ENCODE measurements around the gene DNM3. TPM values are rescaled to one million over a fixed set of nuclear protein-coding genes. Genes with fewer than 3 reads are reported as not detected.

Gene DNM3
- total and polyA plus RNA-seq, 2 of the 8 experiments (the other 6 are each of a cell fraction or from before 2014, with no cell fraction given) = 2.0 to 8.5 TPM

- H2BK120ac ChIP-seq (replicated peaks; ENCODE audit: low read depth, low read length) = no peak overlapping the region
- WGBS, 2 experiments (ENCODE audit: extremely low coverage in 1 of 2, insufficient coverage in 1 of 2, insufficient read length in 1 of 2, insufficient replicate concordance in 2 of 2, low coverage in 1 of 2, low lambda C conversion rate in 2 of 2, missing lambda C conversion rate in 1 of 2) = 93% methylated on average over 5 of the region's 5 CpGs; no CpG with 5 or more reads in 1 of the 2 experiments
- POLR2A ChIA-PET (ENCODE audit: partially characterized antibody) = no interaction called here
- FAIRE-seq (no peak), DNase-seq (ENCODE audit: low read depth in 1 of 2, low spot score in 2 of 2) (no peak)
- H3K18ac ChIP-seq (ENCODE audit: extremely low read depth, low read length) = no peak overlapping the region
- TF ChIP-seq TCF12 (IDR thresholded peaks at IDR 0.05; ENCODE audit: low read depth, low read length) (no peak), SP1 (IDR thresholded peaks at IDR 0.05; ENCODE audit: low read depth, low read length) (no peak), KDM5A (IDR thresholded peaks at IDR 0.05; ENCODE audit: low read length) (no peak), CHD1 (IDR thresholded peaks at IDR 0.05; ENCODE audit: low read depth, low read length) (no peak), ASH2L (IDR thresholded peaks at IDR 0.05; ENCODE audit: low read length) (no peak), MAFK (IDR thresholded peaks at IDR 0.05; ENCODE audit: low read depth, low read length) (no peak), CREB1 (IDR thresholded peaks at IDR 0.05) (no peak), FOSL1 (IDR thresholded peaks at IDR 0.05; ENCODE audit: insufficient read depth, low read depth, low read length) (no peak), EGR1 (IDR thresholded peaks at IDR 0.05; ENCODE audit: borderline replicate concordance, low read depth, low read length) (no peak), BACH1 (IDR thresholded peaks at IDR 0.05; ENCODE audit: low read length) (no peak), POLR2AphosphoS5 (IDR thresholded peaks at IDR 0.05; ENCODE audit: low read depth, low read length) (no peak), EP300 (IDR thresholded peaks at IDR 0.05; ENCODE audit: borderline replicate concordance in 1 of 2, low read depth in 2 of 2, low read length in 2 of 2) (no peak), KDM4A (IDR thresholded peaks at IDR 0.05; ENCODE audit: low read depth, low read length, severe bottlenecking) (no peak)
- H3K4me2 ChIP-seq (ENCODE audit: insufficient read depth in 1 of 2, low read depth in 2 of 2, low read length in 2 of 2) = no peak overlapping the region
- no peak overlapping the region for H3K56ac ChIP-seq (replicated peaks; ENCODE audit: insufficient read length, low read depth, low read length)
- H3K27me3 ChIP-seq (replicated peaks in 1 of 4; ENCODE audit: control insufficient read depth in 3 of 4, extremely low read depth in 1 of 4, insufficient read depth in 3 of 4, low read length in 3 of 4) = no peaks in the 10 kb centered on the region
- peaks cover 7 to 12% (median 7%) of the 10 kb centered on the region in 4 experiments; a peak in 5 of 7 replicates for H3K4me1 ChIP-seq (replicated peaks in 1 of 4; ENCODE audit: control insufficient read depth in 3 of 4, insufficient read depth in 4 of 4, low read length in 3 of 4)
- no peak overlapping the region for H4K8ac ChIP-seq (ENCODE audit: extremely low read depth, insufficient read depth, low read length)
- H3K23ac ChIP-seq (ENCODE audit: insufficient read length) = no peak overlapping the region
- no peak overlapping the region for H3K4me3 ChIP-seq (ENCODE audit: extremely low read depth in 1 of 4, insufficient read depth in 2 of 4, low read depth in 3 of 4, low read length in 4 of 4)
- H3K23me2 ChIP-seq (ENCODE audit: low read depth, low read length) = no peaks in the 10 kb centered on the region
- H4K5ac ChIP-seq (ENCODE audit: insufficient read length, low read depth, low read length) = no peak overlapping the region
- H2BK15ac ChIP-seq (ENCODE audit: low read length) = no peak overlapping the region
- no peak overlapping the region for H2BK12ac ChIP-seq (ENCODE audit: low read depth, low read length)
- H2BK5ac ChIP-seq (ENCODE audit: low read depth, low read length) = no peak overlapping the region
- H2BK20ac ChIP-seq (ENCODE audit: low read length) = no peak overlapping the region
- no peak overlapping the region for H2AK5ac ChIP-seq (ENCODE audit: low read depth, low read length)
- H3K79me1 ChIP-seq (ENCODE audit: low read depth, low read length) = no peaks in the 10 kb centered on the region
- H3K79me2 ChIP-seq (ENCODE audit: control insufficient read depth in 1 of 2, insufficient read depth in 2 of 2, low read length in 2 of 2) = no peaks in the 10 kb centered on the region
- no peaks in the 10 kb centered on the region for H3K9me3 ChIP-seq (ENCODE audit: insufficient read depth in 2 of 2, low read depth in 1 of 2, low read length in 1 of 2)
- no peaks in the 10 kb centered on the region for H3K36me3 ChIP-seq (ENCODE audit: control insufficient read depth in 2 of 4, insufficient read depth in 4 of 4, low read length in 3 of 4)
- H3K9ac ChIP-seq (replicated peaks in 1 of 4; ENCODE audit: extremely low read depth in 1 of 4, low read depth in 3 of 4, low read length in 3 of 4) = peak overlapping the region in 1 of 4 experiments; percentile 8; a peak in 1 of 7 replicates
- no peak overlapping the region for H3K14ac ChIP-seq (ENCODE audit: insufficient read length)
- CTCF ChIA-PET (ENCODE audit: partially characterized antibody) = interaction anchor here (1.2 to 1.8 kb wide), 4 partner anchors 10 to 89 kb away, joined by 3 to 4 read pairs (median 3); no protein-coding TSS in a partner anchor
- no peaks in the 10 kb centered on the region for H4K20me1 ChIP-seq (replicated peaks in 1 of 2; ENCODE audit: control insufficient read depth in 1 of 2, insufficient read depth in 2 of 2, low read length in 2 of 2)
- H3K4ac ChIP-seq (replicated peaks; ENCODE audit: insufficient read length, low read depth, low read length) = no peak overlapping the region
- no peak overlapping the region for H4K91ac ChIP-seq (replicated peaks; ENCODE audit: insufficient read length, low read length)
- no peak overlapping the region for H2AFZ ChIP-seq (ENCODE audit: low read length)
- H3K27ac ChIP-seq (ENCODE audit: low read depth, low read length) = no peak overlapping the region
Measured at GRCh38 chr1:172354291-172355274, 513.3 kb downstream of the DNM3 start.

Data from H1 (cell line).